ENCODE data around the gene TBC1D28.
"Not testable (repeated sequence)": the region's sequence is repeated elsewhere in the genome, so short reads cannot be mapped to it uniquely, and the experiment has no call there.

TBC1D28 gene

GRCh38 chr17:18626152-18626870 is 17.9 kb downstream of the TBC1D28 start:
- TF ChIP-seq SNAI2 (CRISPR knock-in tag; IDR thresholded peaks at IDR 0.05): no peak
- TF ChIP-seq ESRRG (CRISPR knock-in tag; IDR thresholded peaks at IDR 0.05): no peak
- TF ChIP-seq BACH2 (CRISPR knock-in tag; IDR thresholded peaks at IDR 0.05; ENCODE audit: borderline replicate concordance): no peak
- no peak for TF ChIP-seq ISL1 (CRISPR knock-in tag; IDR thresholded peaks at IDR 0.05)
- no peak for TF ChIP-seq PPARA (CRISPR knock-in tag; IDR thresholded peaks at IDR 0.05; ENCODE audit: borderline replicate concordance)
- TF ChIP-seq ZC3H10 (CRISPR knock-in tag; IDR thresholded peaks at IDR 0.05): no peak
- no peak for TF ChIP-seq TSHZ2 (CRISPR knock-in tag; IDR thresholded peaks at IDR 0.05)
- no peak for TF ChIP-seq OSR1 (CRISPR knock-in tag; IDR thresholded peaks at IDR 0.05)
- no peak for TF ChIP-seq CSDC2 (CRISPR knock-in tag; IDR thresholded peaks at IDR 0.05)
- TF ChIP-seq TCF4 (CRISPR knock-in tag; IDR thresholded peaks at IDR 0.05; ENCODE audit: borderline replicate concordance): no peak
- no peak for TF ChIP-seq ZNF70 (CRISPR knock-in tag; IDR thresholded peaks at IDR 0.05)
- no peak for TF ChIP-seq POU6F1 (CRISPR knock-in tag; IDR thresholded peaks at IDR 0.05; ENCODE audit: borderline replicate concordance, low read depth)
- TF ChIP-seq RARB (CRISPR knock-in tag; IDR thresholded peaks at IDR 0.05): no peak
- TF ChIP-seq GLIS3 (CRISPR knock-in tag; IDR thresholded peaks at IDR 0.05): no peak
- TF ChIP-seq ARNTL (CRISPR knock-in tag; IDR thresholded peaks at IDR 0.05; ENCODE audit: borderline replicate concordance, low read depth): no peak
- TF ChIP-seq ZFP30 (CRISPR knock-in tag; IDR thresholded peaks at IDR 0.05): no peak
- no peak for ATAC-seq

GRCh38 chr17:18625509-18626104 is 18.6 kb downstream of the TBC1D28 start:
- peak; percentile 40; the same call in 2 of the 3 replicates for ATAC-seq

GRCh38 chr17:18624862-18625501 is 19.2 kb downstream of the TBC1D28 start:
- ATAC-seq: not testable (repeated sequence)

GRCh38 chr17:18617613-18618012 is 26.6 kb downstream of the TBC1D28 start:
- not testable (repeated sequence) for ATAC-seq

- not testable (repeated sequence) for ATAC-seq
Observed at GRCh38 chr17:18613016-18613415, 31.2 kb downstream of the TBC1D28 start.

- ATAC-seq: not testable (repeated sequence)
Observed at GRCh38 chr17:18593138-18593537, 51.1 kb downstream of the TBC1D28 start.

Measured in SK-N-SH treated with all-trans-retinoic acid at 6 μM for 48 hours (cell line).